GM18526 (cell line): ENCODE data around the gene HDX.

Experiments
- POLR2A ChIP-seq: IDR thresholded peaks from 3 replicates; pipeline ENCODE4 v1.6.1; 2011; ENCODE audit not compliant: insufficient read length; ENCODE audit errors: extremely low read depth

Gene HDX

GRCh38 chrX:84358271-84358670 is 144.0 kb downstream of the HDX start:
- TF ChIP-seq POLR2A: no peak

- no peak for TF ChIP-seq POLR2A
Measured at GRCh38 chrX:84357296-84357695, 145.0 kb downstream of the HDX start.

GRCh38 chrX:84340968-84341367 is 161.3 kb downstream of the HDX start:
- no peak for TF ChIP-seq POLR2A

- TF ChIP-seq POLR2A: no peak
Measured at GRCh38 chrX:84339507-84340364, 162.5 kb downstream of the HDX start.

- no peak for TF ChIP-seq POLR2A
Measured at GRCh38 chrX:84336646-84337045, 165.6 kb downstream of the HDX start.

GRCh38 chrX:84335121-84335520 is 167.1 kb downstream of the HDX start:
- no peak for TF ChIP-seq POLR2A

GRCh38 chrX:84322083-84322827 is 180.0 kb downstream of the HDX start:
- no peak for TF ChIP-seq POLR2A

- no peak for TF ChIP-seq POLR2A
Measured at GRCh38 chrX:84320614-84321013, 181.6 kb downstream of the HDX start.

GRCh38 chrX:84320023-84320422 is 182.2 kb downstream of the HDX start:
- TF ChIP-seq POLR2A: no peak

GRCh38 chrX:84318661-84319060 is 183.6 kb downstream of the HDX start:
- TF ChIP-seq POLR2A: no peak
